AG04449 (cell line): Measurements from ENCODE around the gene C2orf49.
A peak's percentile ranks its signal among the peaks of the same experiment; 100 is the strongest.

Source experiments
- CTCF ChIA-PET: fragments of 350-600 bp; formaldehyde crosslinking; extraction: SDS; loops from one replicate; lab custom pipeline; 2021; ENCODE audit warnings: antibody characterized with exemption; lab: Yijun Ruan, JAX
- POLR2A ChIA-PET: fragments of 400-600, 350-600 bp; formaldehyde crosslinking; extraction: SDS; loops from one replicate; lab custom pipeline; 2020; ENCODE audit warnings: antibody characterized with exemption, inconsistent platforms; lab: Yijun Ruan, JAX
- DNase-seq: peaks from one replicate; pipeline ENCODE4 v3.0.0-alpha.2; 2010; ENCODE audit warnings: low read depth, low spot score
- H3K4me3 ChIP-seq: 2 replicates; pipeline ENCODE4 v1.5.1; 2011; ENCODE audit warnings: low read depth, mild to moderate bottlenecking, control low read depth, low read length
- TF ChIP-seq, protein P1 (sequence below): IDR thresholded peaks from one replicate; pipeline ENCODE4 v1.5.1; 2011; ENCODE audit warnings: mild to moderate bottlenecking, moderate library complexity, low read length, control low read depth, inconsistent platforms; ENCODE audit not compliant: insufficient read depth; ENCODE audit errors: missing control alignments

Gene C2orf49

DNA sequence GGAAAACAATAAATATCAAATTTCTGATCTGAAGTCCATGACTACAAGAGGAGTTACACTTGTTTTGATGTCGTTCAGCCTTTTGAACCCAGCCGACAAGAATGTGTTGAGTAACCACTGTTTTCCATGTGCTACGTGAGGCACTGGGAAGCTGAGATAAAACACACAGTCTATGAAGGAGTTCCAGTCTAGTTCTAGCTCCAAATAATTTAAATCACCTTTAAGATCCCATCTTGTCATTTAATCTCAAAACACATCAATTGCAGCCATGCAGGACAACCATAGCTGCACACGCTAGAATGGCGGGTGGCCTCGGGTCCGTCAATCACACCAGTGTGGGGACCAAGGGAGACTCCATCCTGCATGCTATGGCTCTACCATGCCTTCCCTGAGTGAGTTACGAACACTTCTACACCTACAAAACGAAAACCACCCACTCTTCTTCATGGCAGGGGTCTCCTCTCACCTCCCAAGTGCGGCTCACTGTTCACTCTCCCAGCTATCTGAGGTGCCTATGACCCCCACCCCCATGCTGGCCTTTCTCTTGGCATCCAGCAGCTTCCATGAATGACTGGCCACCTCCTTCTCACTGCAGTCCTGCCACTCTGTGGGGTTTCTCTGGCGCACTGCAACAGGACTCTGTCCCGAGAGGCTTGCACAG is 57.7 kb downstream of the C2orf49 start:
- POLR2A ChIA-PET = interaction anchor here (0.6 to 8.3 kb wide), 4 partner anchors 8 to 21 kb away, joined by 3 to 72 read pairs (median 4); no protein-coding TSS in a partner anchor
- CTCF ChIA-PET = interaction anchor here (1.2 to 25.1 kb wide), 6 partner anchors 10 to 150 kb away, joined by 4 to 328 read pairs (median 5); no protein-coding TSS in a partner anchor
- peak overlapping the region; percentile 98 for H3K4me3 ChIP-seq
- no peak for DNase-seq
- TF ChIP-seq, protein P1, sequence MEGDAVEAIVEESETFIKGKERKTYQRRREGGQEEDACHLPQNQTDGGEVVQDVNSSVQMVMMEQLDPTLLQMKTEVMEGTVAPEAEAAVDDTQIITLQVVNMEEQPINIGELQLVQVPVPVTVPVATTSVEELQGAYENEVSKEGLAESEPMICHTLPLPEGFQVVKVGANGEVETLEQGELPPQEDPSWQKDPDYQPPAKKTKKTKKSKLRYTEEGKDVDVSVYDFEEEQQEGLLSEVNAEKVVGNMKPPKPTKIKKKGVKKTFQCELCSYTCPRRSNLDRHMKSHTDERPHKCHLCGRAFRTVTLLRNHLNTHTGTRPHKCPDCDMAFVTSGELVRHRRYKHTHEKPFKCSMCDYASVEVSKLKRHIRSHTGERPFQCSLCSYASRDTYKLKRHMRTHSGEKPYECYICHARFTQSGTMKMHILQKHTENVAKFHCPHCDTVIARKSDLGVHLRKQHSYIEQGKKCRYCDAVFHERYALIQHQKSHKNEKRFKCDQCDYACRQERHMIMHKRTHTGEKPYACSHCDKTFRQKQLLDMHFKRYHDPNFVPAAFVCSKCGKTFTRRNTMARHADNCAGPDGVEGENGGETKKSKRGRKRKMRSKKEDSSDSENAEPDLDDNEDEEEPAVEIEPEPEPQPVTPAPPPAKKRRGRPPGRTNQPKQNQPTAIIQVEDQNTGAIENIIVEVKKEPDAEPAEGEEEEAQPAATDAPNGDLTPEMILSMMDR = no peak

DNA sequence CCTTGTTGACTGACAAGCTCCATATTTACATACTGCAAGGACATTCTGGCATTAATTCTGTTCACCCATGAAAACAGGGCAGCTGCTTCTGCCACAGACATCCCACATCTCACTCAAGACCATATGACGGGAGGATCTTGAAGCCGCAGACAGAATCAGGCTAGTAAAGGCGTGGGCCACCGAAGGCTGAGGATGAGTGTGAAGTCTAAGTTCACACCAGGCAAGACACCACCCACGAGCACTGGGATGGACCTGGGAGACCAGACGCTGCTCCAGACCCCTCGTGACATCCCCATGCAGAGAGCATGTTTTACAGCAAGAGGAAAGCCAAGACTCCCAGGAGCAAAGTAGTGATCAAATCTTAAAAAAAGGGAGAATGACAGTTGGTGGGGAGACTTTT is 58.4 kb downstream of the C2orf49 start:
- CTCF ChIA-PET = interaction anchor here (1.2 to 25.1 kb wide), 8 partner anchors 10 to 150 kb away, joined by 3 to 328 read pairs (median 5); no protein-coding TSS in a partner anchor
- POLR2A ChIA-PET = interaction anchor here (1.8 to 8.3 kb wide), 5 partner anchors 8 to 27 kb away, joined by 4 to 72 read pairs (median 12); no protein-coding TSS in a partner anchor
- peak overlapping the region; percentile 98 for H3K4me3 ChIP-seq
- TF ChIP-seq, protein P1 = no peak
- no peak for DNase-seq

DNA sequence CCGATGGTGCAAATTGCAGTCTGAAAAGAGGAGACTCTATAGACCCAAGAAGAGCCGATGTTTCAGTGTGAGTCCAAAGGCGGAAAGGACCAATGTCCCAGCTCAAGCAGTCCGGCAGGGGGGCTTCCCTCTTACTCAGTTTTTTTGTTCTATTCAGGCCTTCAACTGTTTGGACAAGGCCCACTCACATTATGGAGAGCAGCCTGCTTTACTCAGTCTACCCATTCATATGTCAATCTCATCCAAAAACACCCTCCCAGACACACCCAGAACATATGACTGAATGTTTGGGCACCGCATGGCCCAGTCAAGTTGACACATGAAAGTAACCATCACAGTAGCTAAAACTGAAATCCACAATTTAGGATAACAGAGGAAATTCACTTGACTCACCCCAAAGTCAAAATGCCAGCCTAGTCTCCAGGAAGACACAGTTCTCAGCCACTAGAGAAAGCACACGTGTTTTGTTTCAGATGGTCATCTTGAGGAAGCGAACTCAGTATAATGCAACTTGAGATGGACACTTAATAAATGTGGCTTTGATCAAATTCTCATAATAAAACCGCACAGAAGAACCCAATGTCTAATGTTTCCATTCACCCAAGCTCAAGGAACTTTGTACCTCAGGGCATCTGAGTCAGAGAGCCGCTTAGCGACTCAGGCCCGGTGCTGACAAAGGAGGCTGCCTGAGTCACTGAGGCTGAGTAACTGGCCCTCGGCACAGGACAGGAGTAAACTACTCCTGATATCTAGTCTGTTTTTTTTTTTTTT is 59.1 kb downstream of the C2orf49 start:
- peak overlapping the region; percentile 98 for H3K4me3 ChIP-seq
- ChIA-PET POLR2A (interaction anchor here (0.7 to 8.3 kb wide), 11 partner anchors 7 to 285 kb away, joined by 3 to 72 read pairs (median 4); no protein-coding TSS in a partner anchor), CTCF (interaction anchor here (1.2 to 25.1 kb wide), 10 partner anchors 9 to 149 kb away, joined by 3 to 328 read pairs (median 4); no protein-coding TSS in a partner anchor)
- DNase-seq = no peak
- TF ChIP-seq, protein P1 = no peak

DNA sequence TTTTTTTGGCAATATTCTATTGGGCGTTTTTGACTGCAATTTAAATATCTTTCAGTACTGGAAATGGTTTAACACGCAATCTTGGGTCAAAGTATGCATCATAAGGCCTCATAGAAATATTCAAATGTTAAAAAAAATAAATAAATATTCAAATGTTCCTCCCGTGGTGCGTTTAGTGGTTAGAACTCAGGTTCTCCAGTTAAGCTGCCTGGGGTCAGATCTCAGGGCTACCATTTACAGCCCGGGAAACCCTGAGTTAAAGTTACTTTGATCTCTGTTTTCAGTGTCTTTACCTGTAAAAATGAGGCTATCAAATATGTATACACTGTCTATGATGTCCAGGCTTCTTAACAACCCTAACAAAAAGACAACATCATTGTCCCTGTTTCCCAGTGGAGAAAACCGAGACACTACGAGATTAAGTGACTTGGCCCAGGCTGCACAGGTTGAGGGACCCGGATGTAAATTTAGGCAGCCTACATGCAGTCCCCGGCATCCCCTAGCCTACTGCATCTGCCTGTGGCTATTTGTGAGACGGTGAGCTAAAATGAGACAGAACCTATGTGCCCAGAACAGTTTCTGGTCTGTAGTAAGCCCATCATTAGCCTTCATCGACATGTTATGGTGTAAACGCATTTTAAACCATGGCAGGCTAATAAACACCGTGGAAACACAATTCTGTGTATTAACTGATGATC is 59.8 kb downstream of the C2orf49 start:
- POLR2A ChIA-PET = interaction anchor here (0.6 to 2.2 kb wide), 11 partner anchors 8 to 631 kb away, joined by 3 to 23 read pairs (median 4); no protein-coding TSS in a partner anchor
- no peak for DNase-seq
- peak overlapping the region; percentile 98 for H3K4me3 ChIP-seq

DNA sequence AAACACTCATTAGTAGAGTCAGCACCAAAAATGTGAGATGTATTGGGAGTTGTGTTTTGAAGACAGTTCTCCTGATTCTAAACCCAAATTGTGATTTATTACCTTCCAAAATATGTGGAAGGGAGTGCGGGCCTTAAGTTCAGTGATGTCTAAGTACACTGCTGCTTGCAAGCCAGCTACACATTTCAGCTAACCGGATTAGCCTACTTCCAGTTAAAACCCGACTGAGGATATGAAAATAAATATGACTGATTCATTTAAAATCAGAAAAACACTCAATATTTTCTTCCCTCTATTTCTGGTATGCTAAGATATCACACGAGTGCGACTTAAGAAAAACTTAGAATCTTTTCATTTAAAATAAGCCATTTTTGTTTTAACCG is 60.6 kb downstream of the C2orf49 start:
- ChIA-PET CTCF (interaction anchor here (0.6 to 25.1 kb wide), 10 partner anchors 8 to 121 kb away, joined by 3 to 328 read pairs (median 3); no protein-coding TSS in a partner anchor), POLR2A (interaction anchor here (0.6 to 2.2 kb wide), 7 partner anchors 9 to 631 kb away, joined by 3 to 23 read pairs (median 8); no protein-coding TSS in a partner anchor)
- peak overlapping the region; percentile 98 for H3K4me3 ChIP-seq
- TF ChIP-seq, protein P1 = no peak
- DNase-seq = no peak

More for the DNA sequence above, 59.8 kb downstream of the C2orf49 start:
- CTCF ChIA-PET = interaction anchor here (1.0 to 25.1 kb wide), 6 partner anchors 10 to 122 kb away, joined by 3 to 328 read pairs (median 4); no protein-coding TSS in a partner anchor
- TF ChIP-seq, protein P1 = no peak
